Measurements from ENCODE around the gene PLXNB3.

Gene PLXNB3

GRCh38 chrX:153769158-153769864 is 5.3 kb downstream of the PLXNB3 start:
- TF ChIP-seq ZFX (IDR thresholded peaks at IDR 0.05; ENCODE audit: borderline replicate concordance) (no peak), CTCF (IDR thresholded peaks at IDR 0.05) (no peak)

GRCh38 chrX:153769865-153770600 is 6.0 kb downstream of the PLXNB3 start:
- H3K27ac ChIP-seq = no peak overlapping the region
- no peak for TF ChIP-seq CTCF (IDR thresholded peaks at IDR 0.05)
- no peak for TF ChIP-seq ZFX (IDR thresholded peaks at IDR 0.05; ENCODE audit: borderline replicate concordance)

More at GRCh38 chrX:153769158-153769864, 5.3 kb downstream of the PLXNB3 start:
- H3K27ac ChIP-seq = no peak overlapping the region

DNA sequence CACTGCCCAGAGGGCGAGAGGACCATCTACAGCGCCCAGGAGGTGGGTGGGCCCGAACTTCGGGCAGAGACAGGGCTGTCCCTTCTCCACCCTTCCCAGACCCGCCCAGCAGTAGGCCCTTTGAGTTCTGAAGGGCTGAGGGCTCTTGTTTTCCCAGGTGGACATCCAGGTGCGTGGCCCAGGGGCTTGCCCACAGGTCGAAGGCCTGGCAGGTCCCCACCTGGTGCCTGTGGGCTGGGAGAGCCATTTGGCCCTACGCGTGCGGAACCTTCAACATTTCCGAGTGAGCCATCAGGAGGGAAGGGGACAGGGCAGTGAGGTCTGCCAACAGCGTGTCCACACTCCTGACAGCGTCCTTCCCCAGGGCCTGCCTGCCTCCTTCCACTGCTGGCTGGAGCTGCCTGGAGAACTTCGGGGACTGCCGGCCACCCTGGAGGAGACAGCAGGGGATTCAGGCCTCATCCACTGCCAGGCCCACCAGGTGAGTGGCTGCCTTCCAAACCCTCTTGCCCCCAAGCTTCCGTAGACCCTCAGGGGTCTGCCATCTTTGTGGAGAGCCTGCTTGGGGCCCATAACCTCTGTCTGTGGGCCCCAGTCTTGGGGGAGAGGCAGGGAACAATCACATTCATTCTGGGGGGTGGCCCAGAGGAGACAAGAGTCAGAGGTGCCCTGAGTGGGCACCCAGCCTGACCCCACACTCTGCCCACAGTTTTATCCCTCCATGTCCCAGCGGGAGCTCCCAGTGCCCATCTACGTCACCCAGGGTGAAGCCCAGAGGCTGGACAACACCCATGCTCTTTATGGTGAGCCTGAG is 6.8 kb downstream of the PLXNB3 start:
- no peak for TF ChIP-seq ZFX (IDR thresholded peaks at IDR 0.05; ENCODE audit: borderline replicate concordance)
- TF ChIP-seq CTCF (IDR thresholded peaks at IDR 0.05) = no peak
- no peak overlapping the region for H3K27ac ChIP-seq

DNA sequence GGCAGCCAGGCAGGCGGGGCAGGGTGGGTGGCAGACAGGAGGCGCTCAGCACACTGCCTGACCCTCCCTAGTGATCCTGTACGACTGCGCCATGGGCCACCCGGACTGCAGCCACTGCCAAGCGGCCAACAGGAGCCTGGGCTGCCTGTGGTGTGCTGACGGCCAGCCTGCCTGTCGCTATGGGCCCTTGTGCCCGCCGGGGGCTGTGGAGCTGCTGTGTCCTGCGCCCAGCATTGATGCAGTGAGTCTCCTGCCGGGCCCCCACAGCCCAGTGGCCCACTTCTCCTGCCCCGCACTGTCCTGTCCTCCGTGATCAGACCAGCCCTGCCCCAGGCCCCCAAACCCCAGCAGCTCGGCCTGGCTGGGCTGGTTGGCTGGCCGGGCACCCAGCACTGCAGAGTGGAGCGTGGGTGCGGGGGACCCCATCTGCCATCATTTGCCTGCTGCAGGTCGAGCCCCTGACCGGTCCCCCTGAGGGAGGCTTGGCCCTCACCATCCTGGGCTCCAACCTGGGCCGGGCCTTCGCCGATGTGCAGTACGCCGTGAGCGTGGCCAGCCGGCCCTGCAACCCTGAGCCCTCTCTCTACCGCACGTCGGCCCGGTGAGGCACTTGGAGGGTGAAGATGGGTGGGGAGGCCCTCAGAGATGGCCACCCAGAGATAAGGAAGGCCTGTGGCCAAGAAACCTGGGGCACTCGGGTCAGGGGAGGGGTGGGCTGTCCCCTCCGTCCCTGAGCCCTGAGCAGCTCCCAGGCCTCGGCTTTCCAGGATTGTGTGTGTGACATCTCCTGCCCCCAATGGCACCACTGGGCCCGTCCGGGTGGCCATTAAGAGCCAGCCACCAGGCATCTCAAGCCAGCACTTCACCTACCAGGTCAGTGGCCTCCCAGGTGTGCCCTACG is 7.6 kb downstream of the PLXNB3 start:
- no peak overlapping the region for H3K27ac ChIP-seq
- TF ChIP-seq CTCF (IDR thresholded peaks at IDR 0.05) = no peak
- no peak for TF ChIP-seq ZFX (IDR thresholded peaks at IDR 0.05; ENCODE audit: borderline replicate concordance)

DNA sequence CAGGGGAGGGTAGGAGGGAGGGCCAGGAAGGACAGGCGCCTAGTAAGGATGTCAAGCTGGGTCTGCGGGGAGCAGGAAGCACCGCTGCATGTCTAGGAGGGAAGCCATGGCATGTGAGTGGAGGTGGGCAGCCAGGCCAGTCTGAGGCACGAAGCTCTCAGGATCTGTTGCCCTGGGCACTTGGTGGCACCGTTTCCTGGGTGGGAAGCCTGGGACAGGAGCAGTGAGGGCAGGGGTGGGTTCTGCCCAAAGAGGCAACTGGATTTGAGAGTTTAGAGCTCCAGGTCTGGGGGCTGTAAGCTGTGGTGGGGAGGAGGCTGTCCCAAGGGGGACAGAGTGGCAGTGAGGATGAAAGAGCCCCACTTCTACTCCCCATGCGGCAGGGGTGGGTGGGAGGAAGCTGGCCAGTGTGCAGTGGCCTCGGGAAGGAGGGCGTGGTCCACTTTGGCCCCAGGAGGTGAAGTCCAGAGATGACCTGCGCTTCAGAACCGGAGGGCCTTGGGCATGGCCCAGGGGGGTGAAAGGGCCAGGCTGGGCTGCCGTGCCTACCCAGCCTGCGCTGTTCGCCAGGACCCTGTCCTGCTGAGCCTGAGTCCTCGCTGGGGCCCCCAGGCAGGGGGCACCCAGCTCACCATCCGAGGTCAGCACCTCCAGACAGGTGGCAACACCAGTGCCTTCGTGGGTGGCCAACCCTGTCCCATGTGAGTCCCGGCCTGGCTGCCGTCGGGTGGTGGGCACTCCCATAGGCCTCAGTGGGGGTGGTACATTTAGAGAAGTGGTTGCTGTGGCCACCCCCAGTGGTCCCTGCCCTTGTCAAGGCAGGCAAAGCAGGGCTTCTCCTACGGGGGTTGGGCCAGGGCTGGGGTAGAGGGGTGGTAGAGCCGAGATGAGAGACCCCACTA is 8.5 kb downstream of the PLXNB3 start:
- TF ChIP-seq ZFX (IDR thresholded peaks at IDR 0.05; ENCODE audit: borderline replicate concordance) (no peak), CTCF (IDR thresholded peaks at IDR 0.05) (no peak)
- no peak overlapping the region for H3K27ac ChIP-seq

DNA sequence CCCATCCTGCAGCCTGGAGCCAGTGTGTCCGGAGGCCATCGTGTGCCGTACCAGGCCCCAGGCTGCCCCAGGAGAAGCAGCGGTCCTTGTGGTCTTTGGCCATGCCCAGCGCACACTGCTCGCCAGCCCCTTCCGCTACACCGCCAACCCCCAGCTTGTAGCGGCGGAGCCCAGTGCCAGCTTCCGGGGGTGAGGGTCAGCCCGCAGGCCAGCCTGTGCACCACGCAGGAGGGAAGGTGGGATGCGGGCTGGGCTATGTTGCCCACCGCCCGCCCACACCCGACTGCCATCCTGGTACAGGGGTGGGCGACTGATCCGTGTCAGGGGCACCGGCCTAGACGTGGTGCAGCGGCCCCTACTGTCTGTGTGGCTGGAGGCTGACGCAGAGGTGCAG is 9.2 kb downstream of the PLXNB3 start:
- TF ChIP-seq ZFX (IDR thresholded peaks at IDR 0.05; ENCODE audit: borderline replicate concordance) (no peak), CTCF (IDR thresholded peaks at IDR 0.05) (no peak)
- no peak overlapping the region for H3K27ac ChIP-seq

All from 22Rv1 (cell line).